HG02943 (cell line): ENCODE measurements around the gene SLC9A1.

Source experiments
- ATAC-seq: cut with Tn5 transposase; IDR thresholded peaks from one replicate; pipeline ENCODE4 v1.9.1; 2021; ENCODE audit warnings: mild to moderate bottlenecking, low read depth, moderate library complexity; ENCODE audit not compliant: unreplicated experiment

SLC9A1 gene

GRCh38 chr1:27084107-27084506 is 70.8 kb downstream of the SLC9A1 start:
- no peak for ATAC-seq

GRCh38 chr1:27077968-27078367 is 77.0 kb downstream of the SLC9A1 start:
- no peak for ATAC-seq

- ATAC-seq: no peak
These were observed 78.1 kb downstream of the SLC9A1 start for GRCh38 chr1:27076803-27077202.

DNA sequence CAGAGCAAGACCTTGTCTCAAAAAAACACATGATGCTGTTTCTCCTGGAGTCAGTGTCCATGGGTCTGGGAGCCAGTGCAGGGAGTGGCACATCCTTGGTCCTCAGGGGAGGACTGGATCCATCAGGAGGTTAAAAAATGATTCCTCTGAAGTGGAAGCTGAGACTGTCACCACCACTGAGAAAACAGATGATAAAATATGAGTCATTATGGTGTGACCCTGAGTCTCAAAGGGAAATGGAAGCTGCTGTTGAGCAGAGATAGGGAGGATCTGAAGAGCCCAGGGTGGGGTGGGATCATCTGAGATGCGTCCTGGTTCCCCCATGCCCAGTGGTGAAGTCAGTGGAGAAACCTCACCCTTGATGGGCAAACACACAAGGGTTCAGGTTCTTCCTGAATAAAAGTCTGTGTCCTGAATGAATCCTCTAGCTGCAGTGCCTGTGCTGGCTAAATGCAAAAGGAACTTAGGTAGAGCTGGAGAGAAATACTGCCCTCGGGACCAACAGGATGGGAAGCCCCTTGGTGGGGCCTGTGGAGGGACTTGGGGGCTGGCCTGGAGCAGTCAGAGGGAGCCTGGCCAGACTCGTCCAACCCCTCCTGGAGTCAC is 80.6 kb downstream of the SLC9A1 start:
- ATAC-seq: no peak

DNA sequence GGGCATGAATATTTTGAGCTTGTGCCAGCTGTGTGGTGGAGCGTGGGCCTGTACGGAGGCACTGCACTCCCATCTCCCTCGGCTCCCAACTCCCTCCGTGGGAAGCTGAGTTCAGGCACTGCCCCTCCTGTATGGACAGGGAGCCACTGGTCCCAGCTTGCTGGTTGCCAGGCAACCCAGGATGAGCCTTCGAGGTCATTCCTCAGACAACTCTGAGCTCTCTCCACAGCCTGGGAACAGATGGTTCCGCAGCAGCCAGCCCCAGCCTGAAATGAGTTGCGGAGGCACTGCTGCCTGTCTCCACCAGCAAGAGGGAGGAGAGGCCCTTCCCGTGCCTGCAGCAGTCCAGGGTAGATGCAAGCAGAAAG is 83.9 kb downstream of the SLC9A1 start:
- no peak for ATAC-seq

DNA sequence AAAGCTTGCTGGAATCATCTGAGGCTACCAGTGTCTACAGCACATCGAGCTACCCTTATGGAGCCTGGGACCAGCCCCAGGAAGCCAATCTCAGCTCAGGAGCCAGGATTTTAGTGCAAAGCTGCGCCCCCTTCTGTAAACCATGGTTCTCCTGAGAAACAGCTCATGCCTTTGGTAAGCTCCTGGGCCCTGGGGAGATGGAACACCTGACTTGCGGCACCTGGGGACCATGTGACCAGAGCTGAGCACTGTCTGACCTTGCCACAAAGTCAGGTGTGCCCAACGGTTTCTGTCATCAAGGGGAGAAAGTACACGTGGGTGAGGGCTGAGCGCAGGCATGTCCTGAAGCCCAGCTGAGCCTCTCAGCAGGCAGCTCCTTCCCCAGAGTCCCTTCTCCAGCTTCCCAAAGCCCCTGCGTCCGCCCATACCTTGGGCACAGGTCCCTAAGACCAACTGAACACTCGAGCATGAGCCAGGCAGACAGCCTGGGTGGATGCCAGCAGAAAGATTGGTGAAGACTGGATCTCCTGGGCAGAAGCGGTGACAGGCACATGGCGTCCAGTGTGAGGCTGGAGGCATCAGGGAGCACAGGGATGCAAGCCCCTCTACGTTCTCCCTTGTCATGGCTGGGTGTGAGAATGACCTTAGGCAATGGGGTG is 84.4 kb downstream of the SLC9A1 start:
- no peak for ATAC-seq

DNA sequence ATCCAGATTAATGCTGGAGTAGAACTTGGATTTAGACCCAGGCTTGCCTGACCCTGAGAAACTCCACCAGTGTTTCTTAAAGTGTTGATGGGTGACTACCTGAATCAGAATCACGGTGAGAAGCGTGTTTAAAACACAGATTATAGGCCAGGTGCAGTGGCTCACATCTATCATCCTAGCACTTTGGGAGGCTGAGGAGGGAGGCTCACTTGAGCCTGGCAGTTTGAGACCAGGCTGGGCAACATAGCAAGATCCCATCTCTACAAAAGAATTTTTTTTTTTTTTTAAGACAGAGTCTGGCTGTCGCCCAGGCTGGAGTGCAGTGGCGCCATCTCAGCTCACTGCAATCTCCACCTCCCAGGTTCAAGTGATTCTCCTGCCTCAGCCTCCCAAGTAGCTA is 86.0 kb downstream of the SLC9A1 start:
- ATAC-seq: no peak

GRCh38 chr1:27065999-27066630 is 88.8 kb downstream of the SLC9A1 start:
- ATAC-seq: no peak

- no peak for ATAC-seq
These were observed 94.0 kb downstream of the SLC9A1 start for GRCh38 chr1:27060891-27061290.

DNA sequence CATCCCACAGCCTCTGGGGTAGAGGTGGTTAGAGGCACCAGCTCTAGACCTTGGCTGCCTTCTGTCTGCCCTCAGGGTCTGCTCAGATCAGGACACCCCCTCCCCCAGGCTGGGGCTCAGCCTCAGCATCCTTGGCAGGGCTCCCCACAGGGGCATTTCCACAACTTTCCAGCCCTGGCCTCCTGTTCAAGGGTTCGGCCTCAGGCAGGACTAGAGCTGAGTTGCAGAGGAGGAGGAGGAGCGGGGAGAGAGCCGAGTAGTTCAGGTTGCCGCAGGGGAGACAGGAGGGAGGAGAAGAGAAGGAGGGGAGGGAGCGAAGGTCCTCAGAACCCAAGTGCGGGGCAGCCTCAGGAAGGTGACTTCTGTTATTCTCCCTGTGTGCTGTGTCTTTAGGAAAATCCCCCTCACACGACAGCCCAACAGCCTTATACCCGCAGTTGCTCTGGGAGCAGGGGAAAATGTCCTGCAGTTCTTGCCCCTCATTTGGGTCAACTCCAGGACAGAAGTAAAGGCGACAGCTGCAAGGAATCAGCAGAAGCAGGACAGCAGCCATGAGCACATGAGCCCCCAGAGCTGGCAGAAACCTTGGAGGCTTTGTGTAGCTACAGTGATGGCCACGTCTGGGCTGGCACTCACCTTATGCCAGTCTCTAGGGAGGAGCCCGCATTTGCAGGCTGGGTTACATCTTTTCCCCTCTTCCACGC is 95.8 kb downstream of the SLC9A1 start:
- no peak for ATAC-seq

DNA sequence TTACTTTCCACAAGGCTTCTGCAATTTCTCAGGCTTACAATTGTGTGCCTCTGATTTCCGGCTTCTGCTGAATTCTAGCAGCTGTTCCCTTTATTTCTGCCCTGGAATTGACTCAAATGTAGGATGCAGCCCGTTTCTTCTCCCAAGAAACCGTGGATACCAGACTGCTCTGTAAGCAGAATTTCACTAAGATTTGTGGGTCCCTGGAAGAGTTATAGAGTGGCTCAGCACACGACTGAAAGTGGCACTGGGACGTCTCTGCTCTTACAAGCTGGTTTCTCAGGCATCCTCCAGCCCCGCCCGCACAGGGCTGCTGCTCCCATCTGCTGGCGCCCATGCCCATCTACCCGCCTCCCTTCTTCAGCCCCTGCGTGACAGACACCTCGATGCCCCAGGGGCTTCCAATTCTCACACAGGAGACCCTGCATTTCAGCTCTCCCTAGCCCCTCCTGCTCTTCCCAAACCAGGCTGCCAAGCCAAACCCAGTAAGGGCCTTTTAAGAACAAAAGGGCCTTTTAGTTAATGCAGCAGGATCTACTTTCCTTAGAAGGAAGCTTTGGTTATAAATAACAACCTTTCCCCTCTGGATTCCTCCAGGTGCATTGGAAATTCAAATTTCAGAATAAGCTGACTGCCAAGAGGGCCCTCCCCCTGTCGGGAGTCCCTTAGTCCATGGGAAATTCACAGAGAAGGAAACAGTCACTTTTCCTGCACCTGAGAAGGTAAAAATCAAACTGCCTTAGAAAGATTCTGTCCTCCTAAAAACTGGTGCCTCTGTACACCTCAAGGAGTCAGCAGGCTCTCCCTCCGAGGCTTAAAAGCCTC is 96.9 kb downstream of the SLC9A1 start:
- no peak for ATAC-seq

- ATAC-seq: no peak
These were observed 97.5 kb downstream of the SLC9A1 start for GRCh38 chr1:27057389-27057788.

DNA sequence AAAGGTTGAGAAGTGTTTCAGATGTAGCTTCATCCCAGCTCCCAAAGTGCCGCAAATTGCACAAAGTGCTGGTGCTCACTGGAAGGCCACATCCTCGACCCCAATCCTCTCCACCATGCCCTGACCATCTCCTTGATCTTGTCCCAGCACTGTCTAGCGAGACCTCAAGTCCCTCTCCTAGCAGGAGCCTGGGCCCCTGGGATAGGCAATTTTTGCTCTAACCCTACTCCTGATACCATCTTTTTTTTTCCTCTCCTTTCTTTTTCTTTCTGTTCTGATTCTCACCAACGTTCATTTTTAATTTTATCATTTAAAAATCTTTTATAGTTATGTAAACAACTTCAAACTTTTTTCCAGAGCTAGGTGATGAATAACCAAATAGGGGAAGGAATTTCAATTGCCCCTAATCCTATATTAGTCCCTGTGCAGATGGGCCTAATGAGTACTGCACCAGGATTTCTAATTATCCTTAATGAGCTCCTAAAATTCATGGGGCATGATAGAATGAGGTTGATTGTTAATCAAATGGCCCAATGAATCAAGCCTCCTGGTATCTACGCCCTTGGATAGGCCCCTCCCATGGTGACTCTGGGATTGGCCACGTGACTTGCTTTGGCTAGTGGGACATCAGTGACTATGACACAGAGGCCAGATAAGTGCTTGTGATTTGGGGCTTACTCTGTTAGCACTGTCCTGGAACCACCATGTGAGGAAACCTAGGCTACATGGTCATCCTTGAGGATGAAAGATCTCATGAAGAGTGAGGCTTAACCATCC is 100.8 kb downstream of the SLC9A1 start:
- no peak for ATAC-seq

DNA sequence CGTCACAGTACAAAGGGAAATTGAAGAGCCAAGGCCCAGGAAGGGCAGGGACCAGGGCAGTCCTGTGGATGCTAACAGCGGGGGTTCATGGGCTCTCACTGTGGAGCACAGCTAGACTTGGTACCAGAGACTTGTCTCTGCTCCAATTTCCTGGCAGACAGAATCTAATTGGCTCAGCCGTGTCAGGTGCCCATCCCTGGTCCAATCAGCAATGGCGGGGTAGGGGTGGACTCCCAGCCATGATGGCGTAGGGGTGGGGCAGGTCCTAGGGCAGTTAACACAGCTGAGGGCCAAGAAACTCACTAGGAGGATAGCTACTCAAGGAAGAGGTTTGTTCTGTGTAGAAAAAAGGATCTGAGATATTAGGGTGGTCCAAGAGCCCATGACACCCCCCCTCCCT is 102.4 kb downstream of the SLC9A1 start:
- ATAC-seq: no peak

GRCh38 chr1:27049607-27050006 is 105.3 kb downstream of the SLC9A1 start:
- no peak for ATAC-seq

- ATAC-seq: no peak
These were observed 105.8 kb downstream of the SLC9A1 start for GRCh38 chr1:27049100-27049499.
